ENCODE results near the gene RIN3.

RIN3 gene

DNA sequence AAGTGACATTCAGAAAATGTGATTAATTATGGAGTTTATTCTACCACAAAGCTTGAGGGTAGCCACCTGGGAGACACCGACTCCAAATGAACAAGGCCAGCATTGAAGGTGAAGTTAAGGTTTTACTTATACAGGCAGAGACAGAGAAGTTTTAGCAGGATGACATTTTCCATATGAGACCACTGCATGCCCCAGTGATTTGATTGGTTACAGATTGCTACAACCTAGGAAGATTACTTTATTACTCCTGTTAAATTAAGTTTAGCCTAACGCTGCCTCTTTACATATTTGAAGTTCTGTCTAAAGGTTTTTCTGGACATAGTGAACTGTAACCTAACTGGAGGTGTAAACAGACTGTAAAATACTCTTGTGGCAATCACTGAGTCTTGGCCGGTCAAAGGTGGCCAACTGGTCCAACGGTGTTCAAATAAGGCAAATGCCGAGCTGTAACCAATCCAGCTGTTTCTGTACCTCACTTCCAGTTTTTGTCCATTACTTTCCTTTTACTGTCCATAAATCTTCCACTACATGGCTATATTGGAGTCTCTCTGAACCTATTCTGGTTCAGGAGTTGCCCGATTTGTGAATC is 57.2 kb downstream of the RIN3 start:
- ChIA-PET CTCF (interaction anchor here (1.3 kb wide), 1 partner anchor 25 kb away, joined by 3 read pairs; no protein-coding TSS in a partner anchor), POLR2A (no interaction called here)
- no peak for DNase-seq (ENCODE audit: low read depth, low spot score)
- no peak overlapping the region for H3K4me3 ChIP-seq (ENCODE audit: low read depth, low read length)
- TF ChIP-seq, protein P1, sequence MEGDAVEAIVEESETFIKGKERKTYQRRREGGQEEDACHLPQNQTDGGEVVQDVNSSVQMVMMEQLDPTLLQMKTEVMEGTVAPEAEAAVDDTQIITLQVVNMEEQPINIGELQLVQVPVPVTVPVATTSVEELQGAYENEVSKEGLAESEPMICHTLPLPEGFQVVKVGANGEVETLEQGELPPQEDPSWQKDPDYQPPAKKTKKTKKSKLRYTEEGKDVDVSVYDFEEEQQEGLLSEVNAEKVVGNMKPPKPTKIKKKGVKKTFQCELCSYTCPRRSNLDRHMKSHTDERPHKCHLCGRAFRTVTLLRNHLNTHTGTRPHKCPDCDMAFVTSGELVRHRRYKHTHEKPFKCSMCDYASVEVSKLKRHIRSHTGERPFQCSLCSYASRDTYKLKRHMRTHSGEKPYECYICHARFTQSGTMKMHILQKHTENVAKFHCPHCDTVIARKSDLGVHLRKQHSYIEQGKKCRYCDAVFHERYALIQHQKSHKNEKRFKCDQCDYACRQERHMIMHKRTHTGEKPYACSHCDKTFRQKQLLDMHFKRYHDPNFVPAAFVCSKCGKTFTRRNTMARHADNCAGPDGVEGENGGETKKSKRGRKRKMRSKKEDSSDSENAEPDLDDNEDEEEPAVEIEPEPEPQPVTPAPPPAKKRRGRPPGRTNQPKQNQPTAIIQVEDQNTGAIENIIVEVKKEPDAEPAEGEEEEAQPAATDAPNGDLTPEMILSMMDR (IDR thresholded peaks at IDR 0.05; ENCODE audit: insufficient read depth, low read length, missing control alignments), result no peak

DNA sequence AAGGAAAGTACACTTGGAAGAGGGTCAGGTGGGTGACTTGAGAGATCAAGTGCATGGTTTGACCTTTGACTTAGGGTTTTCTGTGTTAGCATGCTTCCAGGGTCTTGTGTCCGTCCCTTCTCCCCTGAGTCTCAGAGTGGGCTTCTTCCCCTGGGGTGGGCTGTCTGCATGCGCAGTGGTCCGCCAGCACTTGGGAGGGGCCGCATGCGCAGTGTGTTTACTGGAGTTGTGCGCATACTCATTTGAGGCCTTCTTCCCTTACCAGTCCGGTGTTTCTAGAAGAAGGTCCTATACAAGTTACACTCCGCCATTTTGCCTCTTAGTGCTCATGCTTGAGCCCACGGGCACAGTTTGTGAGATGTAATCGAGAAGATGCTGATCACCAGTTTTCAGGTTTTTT is 58.5 kb downstream of the RIN3 start:
- no peak for DNase-seq (ENCODE audit: low read depth, low spot score)
- TF ChIP-seq, protein P1 (IDR thresholded peaks at IDR 0.05; ENCODE audit: insufficient read depth, low read length, missing control alignments), result no peak
- H3K4me3 ChIP-seq (ENCODE audit: low read depth, low read length), result no peak overlapping the region
- POLR2A ChIA-PET, result no interaction called here
- CTCF ChIA-PET, result no interaction called here

DNA sequence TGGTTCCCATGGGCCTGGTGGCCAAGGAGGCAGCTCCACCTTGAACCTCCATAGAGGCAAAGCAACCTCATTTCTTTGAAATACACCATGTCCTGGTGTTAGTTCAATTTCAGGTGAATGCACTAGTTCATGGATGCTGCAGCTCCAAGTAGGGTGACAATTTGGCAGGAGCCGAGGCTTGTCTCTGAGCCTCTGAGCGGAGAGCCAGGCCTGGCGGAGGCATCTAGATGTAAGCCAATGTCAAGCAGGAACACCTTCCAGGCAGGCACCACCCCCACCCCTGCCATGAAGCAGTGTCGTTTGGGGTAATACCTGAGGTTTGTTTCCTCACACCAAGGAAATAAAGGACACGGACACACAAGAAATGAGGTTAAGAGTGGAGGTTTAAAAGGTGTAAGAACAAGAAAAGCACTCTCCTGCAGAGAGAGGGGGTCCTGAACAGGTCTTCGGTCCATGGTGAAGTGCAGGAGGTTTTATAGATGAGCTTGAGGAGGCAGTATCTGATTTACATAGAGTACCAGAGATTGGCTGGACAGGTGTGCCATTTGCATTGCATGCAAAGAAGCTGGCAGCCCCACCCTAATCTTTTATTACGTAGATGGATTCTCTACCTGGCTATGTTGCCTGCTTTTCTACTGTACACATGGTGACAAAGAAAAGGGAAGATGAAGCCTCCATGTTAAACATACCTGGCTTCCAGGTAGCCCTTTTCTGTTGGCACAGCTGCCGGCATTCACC is 60.3 kb downstream of the RIN3 start:
- POLR2A ChIA-PET, result no interaction called here
- CTCF ChIA-PET, result interaction anchor here (0.7 to 0.9 kb wide), 3 partner anchors 8 to 112 kb away, joined by 3 read pairs; no protein-coding TSS in a partner anchor
- TF ChIP-seq, protein P1 (IDR thresholded peaks at IDR 0.05; ENCODE audit: insufficient read depth, low read length, missing control alignments), result no peak
- no peak overlapping the region for H3K4me3 ChIP-seq (ENCODE audit: low read depth, low read length)
- DNase-seq (ENCODE audit: low read depth, low spot score), result no peak

DNA sequence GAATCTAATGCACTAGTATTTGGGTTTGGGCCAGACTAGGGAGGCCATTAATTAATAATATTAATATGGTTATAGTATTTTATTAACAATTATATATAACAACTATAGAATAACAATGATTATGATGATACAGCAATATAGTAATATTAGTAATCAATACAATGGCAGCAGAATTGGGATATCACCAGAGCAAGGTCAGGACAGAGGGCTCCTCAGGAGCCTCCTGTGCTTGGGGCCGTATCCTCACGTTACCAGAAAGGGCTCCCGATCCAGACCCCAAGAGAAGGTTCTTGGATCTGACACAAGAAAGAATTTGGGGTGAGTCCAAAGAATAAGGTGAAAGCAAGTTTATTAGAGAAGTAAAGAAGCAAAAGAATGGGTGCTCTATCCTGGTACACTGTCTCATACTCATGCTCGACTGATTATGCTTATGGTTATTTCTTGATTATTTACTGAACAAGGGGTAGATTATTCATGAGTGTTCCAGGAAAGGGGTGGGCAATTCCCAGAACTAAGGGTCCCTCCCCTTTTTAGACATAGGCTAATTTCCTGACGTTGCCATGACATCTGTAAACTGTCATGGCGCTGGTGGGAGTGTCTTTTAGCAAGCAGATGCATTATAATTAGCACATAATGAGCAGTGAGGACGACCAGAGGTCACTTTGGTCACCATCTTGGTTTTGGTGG is 61.6 kb downstream of the RIN3 start:
- POLR2A ChIA-PET, result no interaction called here
- CTCF ChIA-PET, result interaction anchor here (0.9 to 2.8 kb wide), 2 partner anchors 9 to 14 kb away, joined by 3 to 8 read pairs; no protein-coding TSS in a partner anchor
- H3K4me3 ChIP-seq (ENCODE audit: low read depth, low read length), result no peak overlapping the region
- DNase-seq (ENCODE audit: low read depth, low spot score), result no peak
- TF ChIP-seq, protein P1 (IDR thresholded peaks at IDR 0.05; ENCODE audit: insufficient read depth, low read length, missing control alignments), result no peak

DNA sequence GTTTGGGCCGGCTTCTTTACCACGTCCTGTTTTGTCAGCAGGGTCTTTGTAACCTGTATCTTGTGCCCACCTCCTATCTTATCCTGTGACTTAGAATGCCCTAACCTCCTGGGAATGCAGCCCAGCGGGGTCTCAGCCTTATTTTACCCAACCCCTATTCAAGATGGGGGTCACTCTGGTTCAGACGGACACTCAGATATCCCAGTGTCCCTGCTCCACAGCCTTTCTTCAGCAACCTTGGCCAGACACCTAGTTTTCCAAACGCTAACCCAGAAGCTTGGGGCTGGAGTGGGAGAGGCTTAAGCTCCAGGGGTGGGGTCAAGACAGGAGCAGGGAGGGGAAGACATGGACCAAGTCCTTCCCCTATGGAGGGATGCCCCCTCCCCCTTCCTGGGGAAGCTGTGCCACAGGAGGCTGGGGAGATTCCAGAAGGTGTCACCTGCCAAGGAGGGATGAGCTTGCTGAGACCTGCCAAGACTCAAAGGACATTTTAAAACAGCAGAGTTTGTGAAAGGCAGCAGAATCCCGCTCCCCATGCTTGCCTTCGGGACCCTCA is 62.2 kb downstream of the RIN3 start:
- POLR2A ChIA-PET, result no interaction called here
- CTCF ChIA-PET, result interaction anchor here (2.8 kb wide), 1 partner anchor 13 kb away, joined by 8 read pairs; no protein-coding TSS in a partner anchor
- TF ChIP-seq, protein P1 (IDR thresholded peaks at IDR 0.05; ENCODE audit: insufficient read depth, low read length, missing control alignments), result no peak
- DNase-seq (ENCODE audit: low read depth, low spot score), result no peak
- no peak overlapping the region for H3K4me3 ChIP-seq (ENCODE audit: low read depth, low read length)
